Chondrocyte (in vitro differentiated cells): ENCODE measurements around the gene POLR2M. TPM values are rescaled to one million over a fixed set of nuclear protein-coding genes. Genes with fewer than 3 reads are reported as not detected.

Source experiments
- DNase-seq: peaks from one replicate; pipeline ENCODE4 v3.0.0; 2021; ENCODE audit warnings: mixed read lengths, low spot score
- H3K27ac Mint-ChIP-seq: one replicate; pipeline ENCODE4 v1.8.0; 2021; ENCODE audit warnings: mild to moderate bottlenecking, moderate library complexity, mixed read lengths; ENCODE audit not compliant: unreplicated experiment
- H3K27me3 Mint-ChIP-seq: 2 replicates; pipeline ENCODE4 v1.8.0; 2021; ENCODE audit warnings: low read depth, mixed read lengths
- H3K36me3 Mint-ChIP-seq: 2 replicates; pipeline ENCODE4 v1.8.0; 2021; ENCODE audit warnings: low read depth, mixed read lengths
- H3K4me1 Mint-ChIP-seq: 2 replicates; pipeline ENCODE4 v1.8.0; 2021; ENCODE audit warnings: low read depth, mild to moderate bottlenecking, mixed read lengths
- H3K4me3 Mint-ChIP-seq: one replicate; pipeline ENCODE4 v1.8.0; 2021; ENCODE audit warnings: mild to moderate bottlenecking, moderate library complexity, mixed read lengths; ENCODE audit not compliant: unreplicated experiment
- H3K9me3 Mint-ChIP-seq: 2 replicates; pipeline ENCODE4 v1.8.0; 2021; ENCODE audit warnings: low read depth, mixed read lengths
- total RNA-seq: library from RNA; stranded (reverse); gene quantifications from 3 replicates; pipeline ENCODE4 v1.2.1, GENCODE V29; 2021
- TF ChIP-seq, protein P1 (sequence below): fragments of 200-600 bp; sonication (generic); IDR thresholded peaks from 2 replicates; pipeline ENCODE4 v1.5.0; 2021; ENCODE audit warnings: antibody characterized with exemption, mild to moderate bottlenecking, moderate library complexity

POLR2M gene
- total RNA-seq, 1 donor from 2014 or later: 88.3 TPM

DNA sequence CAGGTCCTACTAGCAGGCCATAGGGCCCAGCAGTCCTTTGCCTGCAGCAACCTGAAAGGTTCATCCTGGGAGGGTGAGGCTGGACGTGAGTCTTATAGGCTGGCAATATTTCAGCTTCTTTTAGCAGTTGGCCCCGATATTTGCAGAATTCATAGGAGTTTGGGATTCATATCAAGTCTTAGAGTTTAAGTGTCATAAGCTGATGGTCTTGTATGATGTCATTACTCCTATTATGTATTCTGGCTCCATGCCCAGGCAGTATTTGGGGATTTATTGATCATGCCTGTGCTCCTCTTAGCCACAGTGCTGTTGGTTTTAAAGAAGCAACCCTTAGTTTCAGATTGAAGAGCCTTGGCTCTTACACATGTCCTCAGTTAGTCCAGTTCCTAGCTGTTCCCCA, 41.3 kb upstream of the POLR2M start:
- H3K9me3 Mint-ChIP-seq: no peaks in the 10 kb centered on the region
- no peaks in the 10 kb centered on the region for H3K36me3 Mint-ChIP-seq
- DNase-seq: no peak
- TF ChIP-seq, protein P1, sequence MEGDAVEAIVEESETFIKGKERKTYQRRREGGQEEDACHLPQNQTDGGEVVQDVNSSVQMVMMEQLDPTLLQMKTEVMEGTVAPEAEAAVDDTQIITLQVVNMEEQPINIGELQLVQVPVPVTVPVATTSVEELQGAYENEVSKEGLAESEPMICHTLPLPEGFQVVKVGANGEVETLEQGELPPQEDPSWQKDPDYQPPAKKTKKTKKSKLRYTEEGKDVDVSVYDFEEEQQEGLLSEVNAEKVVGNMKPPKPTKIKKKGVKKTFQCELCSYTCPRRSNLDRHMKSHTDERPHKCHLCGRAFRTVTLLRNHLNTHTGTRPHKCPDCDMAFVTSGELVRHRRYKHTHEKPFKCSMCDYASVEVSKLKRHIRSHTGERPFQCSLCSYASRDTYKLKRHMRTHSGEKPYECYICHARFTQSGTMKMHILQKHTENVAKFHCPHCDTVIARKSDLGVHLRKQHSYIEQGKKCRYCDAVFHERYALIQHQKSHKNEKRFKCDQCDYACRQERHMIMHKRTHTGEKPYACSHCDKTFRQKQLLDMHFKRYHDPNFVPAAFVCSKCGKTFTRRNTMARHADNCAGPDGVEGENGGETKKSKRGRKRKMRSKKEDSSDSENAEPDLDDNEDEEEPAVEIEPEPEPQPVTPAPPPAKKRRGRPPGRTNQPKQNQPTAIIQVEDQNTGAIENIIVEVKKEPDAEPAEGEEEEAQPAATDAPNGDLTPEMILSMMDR: no peak
- peaks cover 22% of the 10 kb centered on the region for H3K4me1 Mint-ChIP-seq
- no peak overlapping the region for H3K4me3 Mint-ChIP-seq
- H3K27ac Mint-ChIP-seq: no peak overlapping the region
- H3K27me3 Mint-ChIP-seq: no peaks in the 10 kb centered on the region

DNA sequence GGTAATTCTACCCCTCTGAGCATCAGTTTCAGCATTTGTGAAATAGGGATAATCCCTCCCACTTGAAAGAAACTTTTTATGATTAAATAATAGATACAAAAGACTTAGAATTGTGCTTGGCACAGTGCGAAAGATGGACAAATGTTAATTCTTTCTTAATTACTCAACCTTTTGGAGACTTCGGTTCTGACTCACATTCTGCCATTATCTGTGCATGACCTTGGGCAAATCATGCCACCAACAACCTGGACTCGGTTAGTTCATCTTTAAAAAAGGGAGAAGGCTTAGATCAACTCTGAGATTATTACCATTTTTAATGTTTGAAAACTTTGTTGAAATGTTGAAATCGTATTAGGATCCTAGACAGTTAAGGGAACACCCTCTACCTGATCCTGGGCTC, 40.6 kb upstream of the POLR2M start:
- no peaks in the 10 kb centered on the region for H3K36me3 Mint-ChIP-seq
- H3K27me3 Mint-ChIP-seq: no peaks in the 10 kb centered on the region
- TF ChIP-seq, protein P1: no peak
- no peak for DNase-seq
- H3K9me3 Mint-ChIP-seq: no peaks in the 10 kb centered on the region
- peaks cover 22% of the 10 kb centered on the region for H3K4me1 Mint-ChIP-seq
- no peak overlapping the region for H3K27ac Mint-ChIP-seq
- no peak overlapping the region for H3K4me3 Mint-ChIP-seq

DNA sequence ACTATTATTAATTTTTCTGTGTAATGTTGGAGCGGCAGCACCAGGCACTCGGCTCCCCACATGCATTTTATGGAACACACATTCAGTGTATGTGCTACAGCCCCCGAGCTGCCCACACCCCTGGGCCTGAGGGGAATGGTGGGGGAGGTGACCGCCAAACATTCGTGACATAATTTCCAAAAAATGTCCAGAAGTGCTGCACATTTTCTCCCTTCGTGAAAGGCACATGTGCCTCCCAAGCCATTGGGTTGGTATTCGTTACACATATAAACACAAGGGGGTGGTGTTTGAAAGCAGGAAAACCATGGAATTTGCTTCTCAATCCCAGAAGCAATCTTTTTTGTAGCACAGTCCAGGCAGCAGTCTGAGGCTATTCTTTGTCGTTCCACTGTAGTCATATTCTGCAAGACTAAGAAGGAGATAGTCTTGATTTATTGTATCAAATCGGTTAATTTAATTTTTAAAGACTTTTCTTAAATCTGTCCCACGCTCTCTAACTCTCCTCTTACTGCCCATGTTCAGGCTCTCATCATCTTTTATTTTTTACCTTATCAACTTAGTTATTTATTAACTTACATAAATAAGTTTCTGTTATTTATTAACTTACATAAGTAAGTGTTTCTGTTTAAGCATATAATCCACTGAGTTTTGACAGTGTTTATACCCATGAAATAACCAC, 39.2 kb upstream of the POLR2M start:
- H3K27ac Mint-ChIP-seq: no peak overlapping the region
- H3K4me1 Mint-ChIP-seq: peaks cover 27% of the 10 kb centered on the region
- DNase-seq: no peak
- H3K36me3 Mint-ChIP-seq: no peaks in the 10 kb centered on the region
- no peaks in the 10 kb centered on the region for H3K9me3 Mint-ChIP-seq
- TF ChIP-seq, protein P1: peak; percentile 87
- H3K4me3 Mint-ChIP-seq: peak overlapping the region; percentile 29
- H3K27me3 Mint-ChIP-seq: no peaks in the 10 kb centered on the region

DNA sequence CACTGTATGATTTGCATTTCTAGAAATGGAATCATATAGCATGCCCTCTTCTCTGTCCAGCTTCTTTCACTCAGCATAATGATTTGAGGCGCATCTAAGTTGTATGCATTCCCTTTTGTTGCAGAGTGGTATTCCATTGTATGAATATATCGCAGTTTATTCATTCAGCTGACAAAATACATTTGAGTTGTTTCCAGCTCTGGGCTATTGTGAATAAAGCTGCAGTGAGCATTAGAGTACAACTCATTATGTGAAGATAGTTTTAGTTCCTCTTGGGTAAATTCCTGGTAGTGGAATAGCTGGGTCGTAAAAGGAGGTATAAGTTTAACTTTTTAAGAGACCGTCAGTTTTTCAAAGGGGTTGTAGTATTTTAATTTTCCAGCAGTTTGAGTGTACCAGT, 38.5 kb upstream of the POLR2M start:
- Mint-ChIP-seq H3K27me3 (no peaks in the 10 kb centered on the region), H3K36me3 (no peaks in the 10 kb centered on the region), H3K9me3 (no peaks in the 10 kb centered on the region), H3K27ac (peak overlapping the region; percentile 39), H3K4me1 (peaks cover 31% of the 10 kb centered on the region), H3K4me3 (no peak overlapping the region)
- DNase-seq: no peak
- TF ChIP-seq, protein P1: no peak

DNA sequence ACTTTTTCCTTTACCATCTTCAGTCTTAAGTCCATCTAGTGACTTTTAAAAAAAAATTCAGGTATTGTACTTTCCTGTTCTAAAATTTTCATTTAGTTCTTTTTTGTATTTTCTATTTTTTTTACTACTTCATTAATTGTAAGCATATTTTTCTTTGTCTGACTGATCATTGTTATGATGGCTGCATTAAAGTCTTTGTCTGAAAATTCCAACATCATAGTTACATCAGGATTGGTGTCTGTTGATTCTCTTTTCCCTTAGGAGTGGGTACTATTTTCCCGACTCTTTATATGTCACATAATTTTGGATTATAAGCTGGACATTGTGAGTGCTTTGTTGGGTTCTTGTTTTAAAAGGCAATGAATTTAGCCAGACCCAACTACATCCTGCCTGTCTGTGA, 34.9 kb upstream of the POLR2M start:
- H3K27me3 Mint-ChIP-seq: no peaks in the 10 kb centered on the region
- no peaks in the 10 kb centered on the region for H3K36me3 Mint-ChIP-seq
- no peaks in the 10 kb centered on the region for H3K9me3 Mint-ChIP-seq
- TF ChIP-seq, protein P1: no peak
- no peak overlapping the region for H3K4me3 Mint-ChIP-seq
- peaks cover 45% of the 10 kb centered on the region for H3K4me1 Mint-ChIP-seq
- no peak overlapping the region for H3K27ac Mint-ChIP-seq
- no peak for DNase-seq
